H9 (cell line): ENCODE results near the gene SPECC1. TPM values are rescaled to one million over a fixed set of nuclear protein-coding genes. Genes with fewer than 3 reads are reported as not detected.

Source experiments
- DNase-seq: peaks from one replicate; pipeline ENCODE4 v3.0.0-alpha.2; 2017
- H2AFZ ChIP-seq: one replicate; pipeline ENCODE4 v1.6.1; 2013; ENCODE audit warnings: mild to moderate bottlenecking, low read length, control low read depth, moderate library complexity
- H2AK5ac ChIP-seq: 2 replicates; pipeline ENCODE4 v1.6.1; 2013; ENCODE audit warnings: low read length, control low read depth, mixed read lengths; ENCODE audit not compliant: insufficient read length
- H2BK120ac ChIP-seq: one replicate; pipeline ENCODE4 v1.6.1; 2013; ENCODE audit warnings: low read depth, mild to moderate bottlenecking, low read length, control low read depth, inconsistent platforms; ENCODE audit not compliant: poor library complexity, severe bottlenecking
- H2BK12ac ChIP-seq: 2 replicates; pipeline ENCODE4 v1.6.1; 2013; ENCODE audit warnings: low read length, control low read depth, mixed read lengths, low read depth; ENCODE audit not compliant: insufficient read length
- H2BK15ac ChIP-seq: 2 replicates; pipeline ENCODE4 v1.6.1; 2013; ENCODE audit warnings: low read depth, low read length, control low read depth
- H2BK20ac ChIP-seq: one replicate; pipeline ENCODE4 v1.6.1; 2013; ENCODE audit warnings: low read depth, mild to moderate bottlenecking, low read length, control low read depth, inconsistent platforms; ENCODE audit not compliant: poor library complexity, severe bottlenecking
- H2BK5ac ChIP-seq: 2 replicates; pipeline ENCODE4 v1.6.1; 2013; ENCODE audit warnings: low read length, control low read depth, mixed read lengths; ENCODE audit not compliant: insufficient read length
- H3K14ac ChIP-seq: 2 replicates; pipeline ENCODE4 v1.6.1; 2013; ENCODE audit warnings: low read length, control low read depth; ENCODE audit not compliant: insufficient read depth
- H3K18ac ChIP-seq: 2 replicates; pipeline ENCODE4 v1.6.1; 2013; ENCODE audit warnings: low read depth, mild to moderate bottlenecking, mixed read lengths, low read length, control low read depth; ENCODE audit not compliant: insufficient read length
- H3K23ac ChIP-seq: 2 replicates; pipeline ENCODE4 v1.6.1; 2013; ENCODE audit warnings: low read length, control low read depth, mixed read lengths, low read depth; ENCODE audit not compliant: insufficient read length
- H3K23me2 ChIP-seq: 2 replicates; pipeline ENCODE4 v1.6.1; 2013; ENCODE audit warnings: low read depth, mild to moderate bottlenecking, mixed read lengths, low read length, control low read depth; ENCODE audit not compliant: insufficient read length, poor library complexity, severe bottlenecking
- H3K27ac ChIP-seq: 2 replicates; pipeline ENCODE4 v1.5.1; 2013; ENCODE audit warnings: low read length, control low read depth, mixed read lengths, low read depth; ENCODE audit not compliant: insufficient read length
- H3K27me3 ChIP-seq: 2 replicates; pipeline ENCODE4 v1.6.1; 2013; ENCODE audit warnings: low read length, control low read depth, inconsistent platforms; ENCODE audit not compliant: insufficient read depth
- H3K4ac ChIP-seq: 2 replicates; pipeline ENCODE4 v1.6.1; 2013; ENCODE audit warnings: low read depth, mild to moderate bottlenecking, control low read depth, inconsistent platforms, low read length, moderate library complexity
- H3K4me1 ChIP-seq: 2 replicates; pipeline ENCODE4 v1.6.1; 2013; ENCODE audit warnings: low read length, control low read depth, inconsistent platforms; ENCODE audit not compliant: insufficient read depth
- H3K4me2 ChIP-seq: 2 replicates; pipeline ENCODE4 v1.6.1; 2013; ENCODE audit warnings: low read length, control low read depth, mixed read lengths; ENCODE audit not compliant: insufficient read length, insufficient read depth
- H3K56ac ChIP-seq: 2 replicates; pipeline ENCODE4 v1.6.1; 2013; ENCODE audit warnings: low read depth, mild to moderate bottlenecking, mixed read lengths, low read length, control low read depth; ENCODE audit not compliant: insufficient read length
- H3K79me1 ChIP-seq: 2 replicates; pipeline ENCODE4 v1.6.1; 2013; ENCODE audit warnings: low read depth, mild to moderate bottlenecking, moderate library complexity, low read length, control low read depth, inconsistent platforms; ENCODE audit not compliant: insufficient read depth, poor library complexity, severe bottlenecking
- H3K79me2 ChIP-seq: 2 replicates; pipeline ENCODE4 v1.6.1; 2013; ENCODE audit warnings: low read length, control low read depth, inconsistent platforms; ENCODE audit not compliant: insufficient read depth
- H3K9ac ChIP-seq: 2 replicates; pipeline ENCODE4 v1.6.1; 2013; ENCODE audit warnings: low read length, control low read depth, mixed read lengths; ENCODE audit not compliant: insufficient read length; ENCODE audit errors: extremely low read depth
- H3K9me3 ChIP-seq: one replicate; pipeline ENCODE4 v1.6.1; 2013; ENCODE audit warnings: low read depth, low read length, inconsistent platforms; ENCODE audit not compliant: control insufficient read depth
- H3T11ph ChIP-seq: one replicate; pipeline ENCODE4 v1.6.1; 2013; ENCODE audit warnings: mild to moderate bottlenecking, low read length, control low read depth, inconsistent platforms
- H4K20me1 ChIP-seq: one replicate; pipeline ENCODE4 v1.6.1; 2013; ENCODE audit not compliant: control insufficient read depth, insufficient read length, insufficient read depth
- H4K5ac ChIP-seq: 2 replicates; pipeline ENCODE4 v1.6.1; 2013; ENCODE audit warnings: low read depth, mild to moderate bottlenecking, mixed read lengths, low read length, control low read depth; ENCODE audit not compliant: insufficient read length
- H4K8ac ChIP-seq: replicated peaks from 2 replicates; pipeline ENCODE4 v1.6.1; 2013; ENCODE audit warnings: low read length, control low read depth, mixed read lengths, low read depth; ENCODE audit not compliant: insufficient read length
- H4K91ac ChIP-seq: 2 replicates; pipeline ENCODE4 v1.6.1; 2013; ENCODE audit warnings: low read depth, mild to moderate bottlenecking, moderate library complexity, mixed read lengths, low read length, control low read depth; ENCODE audit not compliant: insufficient read length
- H3K27ac Mint-ChIP-seq, 3 experiments: 2 replicates in 2 of 3; 3 replicates in 1 of 3; pipeline ENCODE4 v1.8.0; 2020 to 2021; ENCODE audit warnings: mixed read lengths in 3 of 3, mild to moderate bottlenecking in 1 of 3, moderate library complexity in 1 of 3
- H3K27me3 Mint-ChIP-seq: 2 replicates; pipeline ENCODE4 v1.8.0; 2021; ENCODE audit warnings: low read depth, mild to moderate bottlenecking, moderate library complexity, mixed read lengths
- H3K36me3 Mint-ChIP-seq, 3 experiments: 2 replicates in 2 of 3; 3 replicates in 1 of 3; pipeline ENCODE4 v1.8.0; 2020 to 2021; ENCODE audit warnings: low read depth in 3 of 3, mixed read lengths in 3 of 3; ENCODE audit not compliant: insufficient read depth in 1 of 3
- H3K4me1 Mint-ChIP-seq, 2 experiments: 2 replicates each; pipeline ENCODE4 v1.8.0; 2020; ENCODE audit warnings: mixed read lengths in 2 of 2
- H3K4me3 Mint-ChIP-seq, 2 experiments: 2 replicates in 1 of 2; 3 replicates in 1 of 2; pipeline ENCODE4 v1.8.0; 2020 to 2021; ENCODE audit warnings: mild to moderate bottlenecking in 2 of 2, mixed read lengths in 2 of 2, moderate library complexity in 1 of 2
- H3K9me3 Mint-ChIP-seq, 2 experiments: 2 replicates in 1 of 2; 3 replicates in 1 of 2; pipeline ENCODE4 v1.8.0; 2020; ENCODE audit warnings: mild to moderate bottlenecking in 2 of 2, mixed read lengths in 2 of 2, moderate library complexity in 1 of 2
- CTCF ChIP-seq: fragments of 200-600 bp; sonication (generic); conservative IDR thresholded peaks from 3 replicates; pipeline ENCODE4 v1.8.0; 2021; ENCODE audit warnings: antibody characterized with exemption, mild to moderate bottlenecking
- WGBS: extraction: QIAGEN DNeasy Blood & Tissue Kit; methylation state at CpG from one replicate; pipeline ENCODE4 v1.1.7; 2013; ENCODE audit warnings: missing lambda C conversion rate, low lambda C conversion rate, mixed read lengths; ENCODE audit not compliant: insufficient read length; ENCODE audit errors: extremely low coverage; 5-methylcytosine and 5-hydroxymethylcytosine counted together
- total RNA-seq: library from RNA; stranded (reverse); gene quantifications from 2 replicates; pipeline ENCODE4 v1.2.1, GENCODE V29; 2021

Gene SPECC1
- total RNA-seq, 1 experiment from 2014 or later: 65.7 TPM

- no peak overlapping the region for H2AK5ac ChIP-seq
- peaks cover 0 to 4% (median 0%) of the 10 kb centered on the region in 3 experiments; a peak in 1 of 7 replicates for H3K36me3 Mint-ChIP-seq
- peaks cover 0 to 5% of the 10 kb centered on the region in 2 experiments; a peak in 1 of 5 replicates for H3K9me3 Mint-ChIP-seq
- no peaks in the 10 kb centered on the region for H4K20me1 ChIP-seq
- no peak overlapping the region for H4K91ac ChIP-seq
- H3K4me1 Mint-ChIP-seq: peaks cover 19 to 25% of the 10 kb centered on the region in 2 experiments
- no peak overlapping the region for H4K5ac ChIP-seq
- H3K56ac ChIP-seq: no peak overlapping the region
- H2BK5ac ChIP-seq: no peak overlapping the region
- no peak overlapping the region for H3K23ac ChIP-seq
- no peak overlapping the region for H2BK15ac ChIP-seq
- no peak overlapping the region for H3K4me2 ChIP-seq
- no peak overlapping the region for H3K18ac ChIP-seq
- H4K8ac ChIP-seq: no peak overlapping the region
- peaks cover 2% of the 10 kb centered on the region for H3K27me3 Mint-ChIP-seq
- WGBS: no CpG with 5 or more reads among the region's 8 CpGs
- TF ChIP-seq CTCF: no peak
- no peak overlapping the region for H3K14ac ChIP-seq
- H3K23me2 ChIP-seq: no peaks in the 10 kb centered on the region
- no peak overlapping the region for H3K27ac ChIP-seq
- H3K4me3 Mint-ChIP-seq: no peak overlapping the region
- no peak overlapping the region for H2BK12ac ChIP-seq
- H3K79me2 ChIP-seq: peaks cover 2% of the 10 kb centered on the region
- H3T11ph ChIP-seq: no peak overlapping the region
- H3K9ac ChIP-seq: no peak overlapping the region
- no peaks in the 10 kb centered on the region for H3K27me3 ChIP-seq
- no peaks in the 10 kb centered on the region for H3K9me3 ChIP-seq
- H3K4ac ChIP-seq: no peak overlapping the region
- DNase-seq: no peak
- peak overlapping the region in 1 of 3 experiments; percentile 76; a peak in 2 of 7 replicates for H3K27ac Mint-ChIP-seq
- no peaks in the 10 kb centered on the region for H3K79me1 ChIP-seq
- no peak overlapping the region for H2BK20ac ChIP-seq
- no peak overlapping the region for H2AFZ ChIP-seq
- H3K4me1 ChIP-seq: peaks cover 6% of the 10 kb centered on the region; the same call in 1 of the 2 replicates
- no peak overlapping the region for H2BK120ac ChIP-seq
These were observed 134.6 kb downstream of the SPECC1 start for GRCh38 chr17:20143740-20144139.
